HG03439 (cell line): ENCODE results near the gene NBL1.

Source experiments
- ATAC-seq: cut with Tn5 transposase; IDR thresholded peaks from one replicate; pipeline ENCODE4 v1.9.1; 2021; ENCODE audit warnings: mild to moderate bottlenecking, moderate library complexity; ENCODE audit not compliant: unreplicated experiment

The NBL1 gene, protein sequence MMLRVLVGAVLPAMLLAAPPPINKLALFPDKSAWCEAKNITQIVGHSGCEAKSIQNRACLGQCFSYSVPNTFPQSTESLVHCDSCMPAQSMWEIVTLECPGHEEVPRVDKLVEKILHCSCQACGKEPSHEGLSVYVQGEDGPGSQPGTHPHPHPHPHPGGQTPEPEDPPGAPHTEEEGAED

DNA sequence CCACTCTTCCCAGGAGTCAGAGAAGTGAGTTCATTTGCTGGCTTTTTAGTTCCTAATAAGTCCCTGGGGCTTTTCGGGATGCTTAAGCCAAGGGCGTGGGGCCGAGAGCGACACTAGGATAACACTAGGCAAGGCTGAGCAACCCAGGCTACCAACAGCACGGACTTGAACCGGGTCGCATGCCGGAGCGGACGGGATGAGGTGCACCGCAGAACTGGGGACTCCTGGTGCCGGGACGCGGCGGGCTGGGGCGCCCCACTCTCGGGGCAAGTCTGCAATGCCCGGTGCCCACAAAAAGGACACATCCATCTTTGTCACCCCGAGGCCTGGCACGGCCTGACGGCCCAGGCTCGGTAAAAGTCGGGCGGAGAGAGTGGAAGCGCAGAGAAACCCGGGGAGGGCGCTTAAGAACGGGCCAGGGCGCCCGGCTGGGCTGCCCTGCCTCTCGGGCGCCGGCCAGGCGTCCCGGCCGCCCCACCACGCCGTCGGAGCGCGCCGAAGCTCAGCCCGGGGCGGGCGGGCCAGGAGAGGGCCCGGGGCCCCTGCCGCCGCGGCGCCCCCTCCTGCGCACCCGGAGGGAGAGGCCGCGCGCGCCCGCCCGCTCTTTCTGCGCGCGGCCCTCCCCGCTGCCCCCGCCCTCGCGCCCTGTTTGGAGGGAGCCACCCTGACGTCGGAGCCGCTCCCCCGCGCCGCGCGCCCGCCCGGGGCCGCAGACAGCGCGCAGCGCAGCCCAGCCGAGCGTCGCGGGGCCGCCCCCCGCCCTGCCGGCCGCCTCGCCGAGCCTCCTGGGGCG, at the start of gene NBL1:
Gene NBL1 (plus strand): TSS at position 710 of the 793 bp plus-strand sequence. CDS start 10,720 bp downstream, outside the sequence.
- no peak for ATAC-seq

DNA sequence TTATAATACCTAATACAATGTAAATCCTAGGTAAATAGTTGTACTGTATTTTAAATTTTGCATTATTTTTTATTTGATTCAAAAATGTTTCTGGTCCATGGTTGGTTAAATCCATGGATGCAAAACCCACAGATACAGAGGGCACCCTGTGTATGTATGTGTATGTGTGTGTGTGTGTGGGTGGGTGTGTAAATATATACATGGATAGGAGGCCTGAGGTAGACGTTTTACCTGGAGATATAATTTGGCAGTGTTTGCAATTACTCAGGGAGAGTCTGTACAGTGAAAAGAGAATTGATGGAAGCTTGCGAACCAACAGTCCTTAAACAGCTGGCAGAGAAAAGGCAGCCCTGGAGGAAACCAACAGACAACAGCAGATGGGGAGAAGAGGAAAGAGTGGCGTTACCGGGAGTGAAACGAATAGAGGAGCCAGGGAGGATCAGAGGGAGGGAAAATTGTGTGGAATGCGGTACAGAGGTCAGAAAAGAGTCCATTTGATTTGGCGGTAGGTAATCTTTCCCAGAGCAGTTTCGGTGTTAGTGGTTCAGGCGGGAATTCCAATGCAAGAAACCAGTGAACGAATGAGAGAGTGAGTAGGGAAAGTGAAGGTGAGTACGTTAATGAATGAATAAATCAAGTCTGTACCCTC, 47.9 kb upstream of the NBL1 start:
- ATAC-seq = no peak

DNA sequence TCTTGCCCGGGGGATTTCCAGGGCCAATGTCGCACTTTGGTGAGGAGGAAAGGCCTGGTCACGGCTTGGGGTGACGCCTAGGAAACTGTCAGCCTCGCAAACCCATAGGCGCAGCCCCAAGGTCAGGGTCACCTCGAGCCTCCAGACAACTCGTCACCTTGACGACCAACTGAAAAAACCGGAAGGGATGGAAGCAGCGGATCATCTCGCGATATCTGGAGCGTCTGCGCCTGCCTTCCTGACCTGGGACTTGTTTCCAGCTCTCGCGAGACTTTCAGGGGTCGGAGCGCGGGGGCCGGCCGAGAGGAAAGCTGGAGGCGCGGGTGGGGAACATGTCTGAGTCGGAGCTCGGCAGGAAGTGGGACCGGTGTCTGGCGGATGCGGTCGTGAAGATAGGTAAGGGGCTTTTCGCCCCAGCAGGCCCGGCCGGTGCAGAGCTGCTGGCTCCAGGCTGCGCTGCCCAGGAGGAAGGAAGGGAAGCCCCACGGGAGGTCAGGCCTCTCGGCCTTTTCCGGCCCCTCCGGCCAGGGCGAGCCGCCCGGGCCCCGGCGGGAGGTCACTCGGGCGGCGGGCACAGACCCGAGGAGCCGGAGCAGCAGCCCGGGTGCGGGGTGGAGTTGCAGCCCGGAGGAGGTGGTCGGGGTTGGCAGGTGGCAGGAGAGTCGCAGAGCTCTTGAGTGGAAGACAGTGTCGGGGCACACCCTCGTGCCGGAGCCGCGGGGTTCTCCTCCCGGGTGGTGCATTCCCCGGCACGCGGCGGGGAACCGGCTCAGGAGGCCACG, 47.2 kb upstream of the NBL1 start:
- ATAC-seq = peak; percentile 85

DNA sequence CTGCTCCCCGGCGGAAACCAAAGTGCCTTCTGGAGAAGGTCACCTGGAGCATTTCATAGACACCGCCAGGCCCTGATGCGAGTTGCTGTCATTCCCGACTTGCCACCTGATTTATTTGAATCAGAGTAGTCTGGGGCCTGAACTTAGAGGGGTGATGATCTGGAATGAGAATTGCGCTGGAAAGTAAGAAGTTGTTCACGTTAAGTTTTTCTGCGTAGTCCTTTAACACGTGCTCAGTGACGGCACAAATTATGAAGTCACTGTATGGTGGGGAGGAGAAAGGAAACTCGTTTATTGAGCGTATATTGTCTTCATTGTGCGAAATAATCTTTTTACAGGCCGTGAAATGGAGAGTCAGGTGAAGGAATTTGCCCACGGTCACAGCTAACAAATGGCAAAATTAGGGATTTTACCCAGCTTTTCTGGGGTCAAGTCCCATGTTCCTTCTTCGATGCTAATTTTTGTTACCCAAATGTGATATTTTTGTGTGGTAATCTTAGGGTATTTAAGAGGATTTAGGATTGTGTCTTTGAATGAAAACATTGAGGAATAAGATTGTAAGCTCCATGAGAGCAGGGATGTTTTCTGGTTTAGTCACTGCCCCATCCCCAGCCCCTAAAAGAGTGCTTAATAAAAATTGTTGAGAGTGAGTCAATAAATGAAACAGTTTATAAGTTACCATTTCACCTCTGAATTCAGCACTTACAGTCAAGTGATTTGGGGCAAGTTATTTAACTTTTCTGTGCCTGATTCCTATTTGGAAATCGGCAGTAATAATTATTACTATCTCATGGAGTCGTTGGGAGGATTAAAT, 46.4 kb upstream of the NBL1 start:
- peak; percentile 1 for ATAC-seq

DNA sequence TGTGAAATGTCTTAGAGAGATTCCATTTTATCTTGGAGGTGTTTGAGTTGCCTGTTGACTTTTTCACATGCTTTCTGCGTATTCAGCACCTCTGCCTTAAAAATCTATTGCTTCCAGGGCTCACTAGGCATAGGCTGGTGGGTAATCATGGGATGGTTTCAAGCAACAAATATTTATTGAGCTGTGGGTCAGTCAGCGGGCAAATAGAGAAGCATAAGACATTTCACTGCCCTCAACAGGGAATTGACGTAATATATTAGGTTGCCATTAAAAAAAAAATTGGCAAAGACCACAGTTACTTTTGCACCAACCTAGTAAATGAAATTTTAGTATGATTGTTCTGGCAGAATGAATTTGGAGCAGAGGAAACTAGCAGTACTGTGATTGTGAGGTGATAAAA, 44.3 kb upstream of the NBL1 start:
- no peak for ATAC-seq

DNA sequence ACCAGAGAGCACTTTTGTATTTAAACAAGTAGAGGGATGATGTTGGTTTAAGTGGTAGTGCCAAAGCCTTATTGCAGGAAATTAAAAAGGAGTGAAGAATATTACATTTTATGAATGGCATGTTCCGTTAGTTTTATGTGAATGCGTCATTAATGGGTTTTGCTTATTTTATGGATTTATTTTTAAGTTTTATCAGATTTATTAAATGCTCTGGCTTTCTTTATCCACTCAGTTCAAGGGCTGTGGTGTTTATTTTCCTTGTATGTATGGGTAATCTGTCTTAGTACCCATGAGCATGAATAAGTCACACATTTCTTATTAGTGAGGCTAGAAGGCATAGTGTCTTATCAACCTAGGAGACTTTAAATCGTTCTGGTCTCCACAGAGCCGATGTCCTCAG, 41.6 kb upstream of the NBL1 start:
- ATAC-seq = no peak

DNA sequence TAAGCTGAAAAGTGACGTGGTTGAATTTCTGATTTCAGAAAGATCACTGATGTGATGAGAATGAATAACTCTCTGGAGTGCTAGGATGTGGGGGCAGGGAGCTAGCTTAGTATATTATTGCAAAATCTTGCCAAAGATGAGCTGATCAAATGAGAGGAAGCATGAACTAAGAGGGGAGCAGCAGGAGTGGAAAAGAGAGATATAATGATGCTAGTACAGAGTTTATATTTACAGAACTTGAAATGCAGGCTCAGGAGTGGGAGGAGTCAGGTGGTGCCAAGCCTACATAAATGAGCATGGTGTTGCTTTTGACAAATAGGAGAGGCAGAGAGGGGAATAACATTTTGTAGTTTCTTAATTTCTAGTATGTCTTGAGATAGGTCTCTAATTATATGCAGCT, 38.1 kb upstream of the NBL1 start:
- ATAC-seq = no peak

DNA sequence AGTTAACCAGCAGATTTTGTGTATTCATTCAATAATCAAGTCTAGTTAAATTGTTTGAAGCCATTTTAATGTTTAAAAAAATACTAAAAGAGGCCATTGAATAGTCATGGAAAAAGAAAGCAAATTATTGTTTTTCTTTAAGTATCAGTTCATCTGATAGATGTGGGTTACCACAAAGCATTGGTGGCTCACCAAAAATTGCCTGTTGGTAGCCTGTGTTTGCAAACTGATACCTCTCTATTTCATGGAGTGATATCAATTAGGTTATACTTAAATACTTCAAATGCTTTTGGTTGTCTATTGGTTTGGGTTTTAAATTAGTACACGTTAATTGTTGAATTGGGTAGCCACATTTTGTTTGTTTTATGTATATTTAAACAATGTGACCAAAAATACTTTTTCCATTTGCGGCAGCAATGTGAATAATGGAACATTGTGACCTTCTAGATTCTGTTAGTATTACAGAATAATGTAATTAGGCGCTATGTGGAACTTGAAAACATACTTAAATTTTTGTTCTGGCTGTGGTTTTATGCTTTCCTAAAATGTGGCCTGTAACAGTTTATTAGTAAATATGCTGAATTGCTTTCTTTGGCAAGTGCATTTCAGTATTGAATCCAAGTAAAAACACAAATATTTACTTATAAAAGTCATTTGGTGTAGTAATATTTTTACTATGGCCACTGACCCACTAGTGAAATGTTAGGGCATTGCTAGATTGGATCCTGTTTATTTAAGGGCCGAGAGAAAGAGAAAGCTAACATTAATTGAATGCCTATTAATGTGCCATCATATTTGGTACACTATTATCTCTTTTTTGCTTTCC, 37.1 kb upstream of the NBL1 start:
- no peak for ATAC-seq

DNA sequence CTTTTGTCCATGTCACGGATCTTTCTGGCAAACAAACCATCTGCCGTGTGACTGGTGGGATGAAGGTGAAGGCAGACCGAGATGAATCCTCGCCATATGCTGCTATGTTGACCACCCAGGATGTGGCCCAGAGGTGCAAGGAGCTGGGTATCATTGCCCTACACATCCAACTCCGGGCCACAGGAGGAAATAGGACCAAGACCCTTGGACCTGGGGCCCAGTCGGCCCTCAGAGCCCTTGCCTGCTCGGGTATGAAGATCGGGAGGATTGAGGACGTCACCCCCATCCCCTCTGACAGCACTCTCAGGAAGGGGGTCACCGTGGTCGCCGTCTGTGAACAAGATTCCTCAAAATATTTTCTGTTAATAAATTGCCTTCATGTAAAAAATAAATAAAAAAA, 35.9 kb upstream of the NBL1 start:
- ATAC-seq = no peak

DNA sequence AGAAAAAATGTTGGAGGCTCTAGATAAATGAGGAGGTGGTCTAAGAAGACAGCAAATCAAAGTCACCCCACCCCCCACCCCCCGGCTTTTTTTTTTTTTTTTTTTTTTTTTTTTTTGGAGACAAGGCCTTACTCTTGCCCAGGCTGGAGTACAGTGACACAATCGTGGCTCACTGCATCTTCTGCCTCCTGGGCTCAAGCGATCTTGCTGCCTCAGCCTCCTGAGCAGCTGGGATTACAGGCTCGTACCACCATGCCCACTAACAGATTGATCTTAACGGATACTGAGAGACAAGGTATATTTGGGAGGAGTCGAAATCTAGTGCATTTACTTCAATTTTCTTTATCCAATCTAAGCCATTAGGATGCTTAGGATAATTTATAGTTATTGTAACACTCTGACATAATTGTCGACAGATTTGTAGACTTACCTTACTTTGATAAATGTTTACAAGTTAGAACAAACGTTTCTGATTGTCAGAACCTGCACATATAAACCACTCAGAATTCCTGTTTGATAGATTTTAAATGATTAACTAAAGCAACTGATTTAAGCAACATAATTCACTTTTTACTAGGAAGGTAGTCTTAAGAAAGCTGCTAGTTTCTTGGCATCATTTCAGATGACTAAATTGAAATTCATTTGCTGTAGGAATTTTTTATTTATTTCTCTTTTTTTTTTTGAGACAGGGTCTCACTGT, 33.7 kb upstream of the NBL1 start:
- no peak for ATAC-seq

DNA sequence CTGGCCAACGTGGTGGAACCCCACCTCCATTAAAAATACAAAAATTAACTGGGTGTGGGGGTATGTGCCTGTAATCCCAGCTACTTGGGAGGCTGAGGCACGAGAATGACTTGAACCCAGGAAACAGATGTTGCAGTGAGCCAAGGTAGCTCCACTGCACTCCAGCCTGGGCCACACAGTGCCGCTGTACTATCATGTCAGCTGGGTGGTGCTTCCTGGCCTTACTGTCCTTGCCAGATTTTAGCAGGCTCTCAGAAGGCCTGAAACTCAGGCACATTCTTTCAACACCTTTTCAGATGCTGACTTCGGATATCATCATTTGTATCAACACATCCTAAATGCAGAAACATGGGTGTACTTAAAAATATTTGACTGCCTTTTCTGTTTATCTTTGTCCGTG, 31.6 kb upstream of the NBL1 start:
- no peak for ATAC-seq

DNA sequence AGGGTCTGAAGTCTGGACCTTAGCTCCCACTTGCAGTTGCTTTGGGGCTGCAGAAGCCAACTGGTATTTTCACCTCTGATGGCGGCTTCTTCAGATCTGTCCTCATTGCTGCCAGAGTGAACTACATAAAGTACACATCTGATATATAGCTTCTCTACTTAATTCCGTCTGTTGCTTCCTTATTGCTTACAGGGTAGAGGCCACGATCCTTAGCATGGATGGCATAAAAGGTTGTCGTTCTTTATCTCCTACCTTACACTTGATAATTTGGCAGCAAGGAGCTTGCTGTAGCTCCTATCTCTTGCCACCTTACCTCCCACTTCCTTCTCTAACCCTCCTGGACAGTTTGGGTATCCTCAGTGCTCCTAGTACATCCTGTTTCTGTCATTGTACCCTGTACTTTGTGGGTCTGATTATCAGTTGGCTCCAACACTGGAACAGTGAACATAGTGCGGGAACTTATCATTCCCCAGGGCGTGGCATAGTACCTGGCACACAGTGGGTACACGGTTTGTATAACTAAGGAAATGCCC, 30.9 kb upstream of the NBL1 start:
- ATAC-seq = no peak

DNA sequence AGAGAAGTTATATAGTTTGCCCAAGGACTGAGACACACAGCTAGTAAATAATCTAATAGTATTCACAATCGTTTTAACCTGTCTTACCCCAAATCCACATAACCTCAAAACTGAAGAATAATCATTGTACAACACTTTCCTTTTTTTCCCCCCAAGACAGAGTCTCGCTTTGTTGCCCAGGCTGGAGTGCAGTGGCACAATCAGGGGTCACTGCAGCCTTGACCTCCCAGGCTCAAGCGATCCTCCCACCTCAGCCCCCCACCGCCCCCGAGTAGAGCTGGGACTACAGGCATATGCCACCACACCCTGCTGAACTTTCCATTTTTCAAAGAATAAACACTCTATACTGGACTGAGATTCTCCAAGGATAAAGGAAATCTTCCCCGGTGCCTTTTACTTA, 28.7 kb upstream of the NBL1 start:
- no peak for ATAC-seq

DNA sequence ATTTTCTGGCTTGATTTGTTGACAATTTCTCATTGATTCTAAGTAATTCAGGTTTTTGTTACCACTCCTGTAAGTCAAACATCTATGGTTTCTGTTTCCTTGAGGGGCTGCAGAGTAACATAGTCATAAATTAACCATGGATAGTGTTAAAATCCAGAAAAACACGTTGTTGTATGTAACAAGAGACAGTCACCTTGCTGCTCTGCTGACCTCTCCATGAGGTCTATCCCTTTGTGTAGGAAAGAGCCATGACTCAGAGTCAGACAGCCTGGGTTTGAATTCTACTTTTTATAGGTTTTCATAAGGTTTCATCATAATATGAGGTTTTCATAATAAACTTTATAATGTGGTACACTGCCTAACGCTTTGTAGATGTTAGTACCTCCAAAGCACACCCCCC, 27.6 kb upstream of the NBL1 start:
- no peak for ATAC-seq

DNA sequence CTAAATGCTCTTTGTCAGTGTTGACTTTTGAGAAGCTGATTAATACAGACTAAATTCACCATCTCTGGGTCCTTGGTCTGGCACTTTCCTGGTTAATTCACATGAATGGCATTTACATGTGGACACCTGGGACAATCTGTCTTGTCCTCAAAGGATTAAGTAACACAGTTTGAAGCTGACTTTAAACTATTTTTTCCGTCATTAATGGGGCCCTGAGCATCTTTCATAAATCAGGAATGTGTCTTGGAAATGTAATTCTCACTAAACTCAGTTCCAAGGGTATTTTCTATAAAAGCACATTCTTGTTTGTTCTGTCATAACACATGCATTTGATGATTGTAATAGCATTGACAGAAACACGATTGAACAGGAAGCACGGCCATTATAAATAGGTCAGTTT, 26.7 kb upstream of the NBL1 start:
- ATAC-seq = no peak

DNA sequence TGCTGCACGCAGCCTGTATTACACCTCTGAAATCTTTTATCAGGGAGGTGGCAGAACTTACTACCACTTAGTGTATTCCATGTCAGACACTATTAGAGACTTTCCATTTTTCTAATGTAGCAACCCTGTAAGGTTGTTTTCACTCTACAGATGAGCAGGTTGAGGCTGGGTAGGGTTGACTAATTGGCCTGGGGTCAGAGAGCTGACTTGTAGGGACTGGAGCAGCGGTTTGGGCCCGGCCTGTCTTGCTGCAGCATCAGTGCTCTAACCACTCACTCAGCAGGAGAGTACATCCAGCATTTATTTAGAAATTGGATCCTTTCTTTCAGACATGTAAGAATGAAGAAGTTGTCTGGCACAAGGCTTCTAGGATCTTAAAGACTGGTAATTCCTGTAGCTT, 25.7 kb upstream of the NBL1 start:
- no peak for ATAC-seq

DNA sequence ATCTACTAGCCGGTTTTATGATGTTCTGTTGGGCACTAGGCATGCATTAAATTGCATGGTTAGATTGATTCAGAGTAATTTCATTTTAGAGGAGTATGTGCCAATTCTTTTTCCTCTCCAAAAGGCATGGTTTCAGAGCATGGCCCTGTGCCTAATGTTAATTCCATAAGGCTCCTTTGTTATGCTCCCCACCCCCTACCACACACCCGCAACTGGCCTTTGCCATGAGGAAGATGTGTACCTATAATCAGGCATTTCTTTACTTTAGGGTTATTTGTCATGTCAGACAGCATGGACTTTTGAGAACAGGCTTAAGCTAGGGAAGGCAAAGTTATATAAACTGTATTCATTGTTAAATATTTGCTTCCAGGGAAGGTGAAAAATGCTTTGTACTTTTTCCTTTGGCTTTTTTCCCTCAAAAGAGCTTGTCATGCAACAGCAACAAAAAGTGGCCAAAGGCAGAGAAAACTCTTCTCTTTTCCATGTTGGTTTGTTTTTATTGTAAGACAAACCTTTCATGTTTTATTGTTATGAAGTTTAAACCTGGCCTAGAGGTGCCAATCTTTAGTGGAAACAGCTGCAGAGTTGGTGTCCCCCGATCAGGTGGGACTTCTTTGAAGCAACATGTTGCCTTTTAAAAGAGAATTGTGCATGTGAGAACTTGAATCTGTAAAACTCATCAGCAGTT, 24.3 kb upstream of the NBL1 start:
- no peak for ATAC-seq

DNA sequence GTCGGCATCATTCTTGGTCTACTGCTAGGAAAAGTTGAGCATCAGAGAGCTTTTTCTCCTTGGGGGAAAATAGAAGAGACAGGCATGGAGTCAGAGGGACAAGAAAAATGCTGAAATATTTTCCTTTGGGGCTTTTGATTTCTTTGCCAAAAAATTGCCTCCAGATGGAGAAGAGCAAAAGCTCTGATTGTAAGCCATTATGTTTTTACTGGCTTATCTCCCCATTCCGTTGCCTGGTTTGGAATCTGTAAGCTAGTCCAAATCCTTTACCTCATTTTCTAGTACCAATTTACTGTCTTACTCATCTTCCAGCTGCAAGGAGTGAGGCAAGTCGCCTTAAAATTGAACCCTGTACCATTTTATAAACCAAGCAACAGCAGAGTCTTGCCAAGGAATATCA, 23.3 kb upstream of the NBL1 start:
- no peak for ATAC-seq
